ENCODE data around the gene SMIM43.

The SMIM43 gene

GRCh38 chr4:121709766-121710405 lies 55.1 kb downstream of the SMIM43 start:
- Histone ChIP-seq H3K4me1 (ENCODE audit: control insufficient read depth, insufficient read depth, low read length) (peaks cover 18% of the 10 kb centered on the region), H3K9ac (ENCODE audit: low read depth, low read length) (no peak overlapping the region), H3K9me3 (ENCODE audit: control insufficient read depth, insufficient read depth, low read length) (no peaks in the 10 kb centered on the region), H3K27me3 (ENCODE audit: control insufficient read depth, insufficient read depth, low read length) (no peaks in the 10 kb centered on the region), H3K4me3 (ENCODE audit: low read depth, low read length) (no peak overlapping the region), H3K36me3 (ENCODE audit: control insufficient read depth, insufficient read depth, low read length) (no peaks in the 10 kb centered on the region)

All from iPS-15b (cell line).